ENCODE data around the gene SFT2D3. TPM values are rescaled to one million over a fixed set of nuclear protein-coding genes. Genes with fewer than 3 reads are reported as not detected.

Gene SFT2D3
- total RNA-seq, 3 donors from 2014 or later (not counting 1 experiment from before 2014, with no cell fraction given), result 5.5 to 6.6 (median 6.4) TPM

GRCh38 chr2:127709336-127709735 is 8.0 kb downstream of the SFT2D3 start:
- H3K36me3 Mint-ChIP-seq, result no peaks in the 10 kb centered on the region
- Histone ChIP-seq H3K9me3 (ENCODE audit: control insufficient read depth, insufficient read depth, low read length) (no peaks in the 10 kb centered on the region), H3K4me3 (ENCODE audit: low read length) (no peak overlapping the region), H3K27ac (ENCODE audit: low read length) (no peak overlapping the region), H3K36me3 (ENCODE audit: control insufficient read depth, insufficient read depth, low read length) (peaks cover 38% of the 10 kb centered on the region), H3K27me3 (ENCODE audit: control insufficient read depth, insufficient read depth, low read length) (no peaks in the 10 kb centered on the region), H3K4me1 (ENCODE audit: control insufficient read depth, insufficient read depth, low read length) (peaks cover 4% of the 10 kb centered on the region)
- ATAC-seq, result no peak
- intact Hi-C loops (cut with micrococcal nuclease), result no loop called here
- no peaks in the 10 kb centered on the region for H3K27me3 Mint-ChIP-seq (ENCODE audit: low read depth in 2 of 2)
- no peaks in the 10 kb centered on the region for H3K9me3 Mint-ChIP-seq
- 97% methylated on average over 13 of the region's 13 CpGs for WGBS (ENCODE audit: insufficient coverage)
- no peak overlapping the region for H3K4me3 Mint-ChIP-seq
- no peak overlapping the region for H3K27ac Mint-ChIP-seq
- no peak for TF ChIP-seq CTCF (IDR thresholded peaks at IDR 0.05)
- DNase-seq, result no peak
- peaks cover 13 to 16% of the 10 kb centered on the region in 2 donors for H3K4me1 Mint-ChIP-seq

- no peaks in the 10 kb centered on the region for H3K9me3 Mint-ChIP-seq
- Histone ChIP-seq H3K4me1 (ENCODE audit: control insufficient read depth, insufficient read depth, low read length) (no peaks in the 10 kb centered on the region), H3K9me3 (ENCODE audit: control insufficient read depth, insufficient read depth, low read length) (no peaks in the 10 kb centered on the region), H3K4me3 (ENCODE audit: low read length) (no peak overlapping the region), H3K27me3 (ENCODE audit: control insufficient read depth, insufficient read depth, low read length) (no peaks in the 10 kb centered on the region), H3K36me3 (ENCODE audit: control insufficient read depth, insufficient read depth, low read length) (peaks cover 28% of the 10 kb centered on the region), H3K27ac (ENCODE audit: low read length) (no peak overlapping the region)
- no peak for DNase-seq
- TF ChIP-seq CTCF (IDR thresholded peaks at IDR 0.05), result no peak
- no peaks in the 10 kb centered on the region for H3K4me1 Mint-ChIP-seq
- H3K4me3 Mint-ChIP-seq, result no peak overlapping the region
- H3K27me3 Mint-ChIP-seq (ENCODE audit: low read depth in 2 of 2), result no peaks in the 10 kb centered on the region
- no peaks in the 10 kb centered on the region for H3K36me3 Mint-ChIP-seq
- WGBS (ENCODE audit: insufficient coverage), result 90% methylated on average over 2 of the region's 2 CpGs
- H3K27ac Mint-ChIP-seq, result no peak overlapping the region
- intact Hi-C loops (cut with micrococcal nuclease), result no loop called here
- no peak for ATAC-seq
Observed at GRCh38 chr2:127712999-127713398, 11.7 kb downstream of the SFT2D3 start.

- no peaks in the 10 kb centered on the region for H3K27me3 Mint-ChIP-seq (ENCODE audit: low read depth in 2 of 2)
- H3K9me3 Mint-ChIP-seq, result no peaks in the 10 kb centered on the region
- DNase-seq, result no peak
- no peaks in the 10 kb centered on the region for H3K4me1 Mint-ChIP-seq
- H3K4me3 Mint-ChIP-seq, result no peak overlapping the region
- TF ChIP-seq CTCF (IDR thresholded peaks at IDR 0.05), result no peak
- no peak overlapping the region for H3K27ac ChIP-seq (ENCODE audit: low read length)
- H3K9me3 ChIP-seq (ENCODE audit: control insufficient read depth, insufficient read depth, low read length), result no peaks in the 10 kb centered on the region
- ATAC-seq, result no peak
- no peak overlapping the region for H3K4me3 ChIP-seq (ENCODE audit: low read length)
- WGBS (ENCODE audit: insufficient coverage), result 96% methylated on average over 25 of the region's 25 CpGs
- H3K27me3 ChIP-seq (ENCODE audit: control insufficient read depth, insufficient read depth, low read length), result no peaks in the 10 kb centered on the region
- H3K36me3 Mint-ChIP-seq, result no peaks in the 10 kb centered on the region
- peaks cover 28% of the 10 kb centered on the region for H3K36me3 ChIP-seq (ENCODE audit: control insufficient read depth, insufficient read depth, low read length)
- no peaks in the 10 kb centered on the region for H3K4me1 ChIP-seq (ENCODE audit: control insufficient read depth, insufficient read depth, low read length)
- intact Hi-C loops (cut with micrococcal nuclease), result no loop called here
- no peak overlapping the region for H3K27ac Mint-ChIP-seq
Observed at GRCh38 chr2:127713562-127713961, 12.3 kb downstream of the SFT2D3 start.

- H3K4me1 ChIP-seq (ENCODE audit: control insufficient read depth, insufficient read depth, low read length), result no peaks in the 10 kb centered on the region
- H3K36me3 ChIP-seq (ENCODE audit: control insufficient read depth, insufficient read depth, low read length), result peaks cover 38% of the 10 kb centered on the region
- Mint-ChIP-seq H3K4me1 (no peaks in the 10 kb centered on the region), H3K9me3 (no peaks in the 10 kb centered on the region), H3K36me3 (no peaks in the 10 kb centered on the region), H3K27ac (no peak overlapping the region), H3K27me3 (ENCODE audit: low read depth in 2 of 2) (no peaks in the 10 kb centered on the region), H3K4me3 (no peak overlapping the region)
- intact Hi-C loops (cut with micrococcal nuclease), result no loop called here
- H3K9me3 ChIP-seq (ENCODE audit: control insufficient read depth, insufficient read depth, low read length), result no peaks in the 10 kb centered on the region
- WGBS (ENCODE audit: insufficient coverage), result 98% methylated on average over 14 of the region's 14 CpGs
- TF ChIP-seq CTCF (IDR thresholded peaks at IDR 0.05), result no peak
- H3K27me3 ChIP-seq (ENCODE audit: control insufficient read depth, insufficient read depth, low read length), result no peaks in the 10 kb centered on the region
- ATAC-seq (no peak), DNase-seq (no peak)
- H3K27ac ChIP-seq (ENCODE audit: low read length), result no peak overlapping the region
- no peak overlapping the region for H3K4me3 ChIP-seq (ENCODE audit: low read length)
Observed at GRCh38 chr2:127715778-127716449, 14.6 kb downstream of the SFT2D3 start.
